Measurements from ENCODE around the gene SLC9A6.

DNA sequence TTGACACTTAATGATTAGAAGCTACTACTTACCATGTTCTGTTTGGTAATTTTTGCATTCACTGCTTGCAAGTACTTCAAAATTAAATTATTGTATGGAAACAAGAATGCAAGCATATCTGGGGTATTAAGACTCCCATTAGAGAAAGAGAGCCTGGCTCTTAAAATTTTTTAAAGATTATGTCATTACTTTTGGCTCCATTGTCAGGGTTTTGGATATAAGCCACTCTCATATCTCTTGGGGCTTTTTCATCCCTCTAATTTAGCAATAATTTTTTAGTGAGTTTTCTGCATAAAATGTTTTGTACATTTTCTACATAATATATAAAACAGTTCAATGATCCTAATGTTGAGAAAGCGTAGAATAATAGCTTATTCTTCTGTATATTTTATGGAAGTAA, 49.4 kb downstream of the SLC9A6 start:
- TF ChIP-seq, protein P1, sequence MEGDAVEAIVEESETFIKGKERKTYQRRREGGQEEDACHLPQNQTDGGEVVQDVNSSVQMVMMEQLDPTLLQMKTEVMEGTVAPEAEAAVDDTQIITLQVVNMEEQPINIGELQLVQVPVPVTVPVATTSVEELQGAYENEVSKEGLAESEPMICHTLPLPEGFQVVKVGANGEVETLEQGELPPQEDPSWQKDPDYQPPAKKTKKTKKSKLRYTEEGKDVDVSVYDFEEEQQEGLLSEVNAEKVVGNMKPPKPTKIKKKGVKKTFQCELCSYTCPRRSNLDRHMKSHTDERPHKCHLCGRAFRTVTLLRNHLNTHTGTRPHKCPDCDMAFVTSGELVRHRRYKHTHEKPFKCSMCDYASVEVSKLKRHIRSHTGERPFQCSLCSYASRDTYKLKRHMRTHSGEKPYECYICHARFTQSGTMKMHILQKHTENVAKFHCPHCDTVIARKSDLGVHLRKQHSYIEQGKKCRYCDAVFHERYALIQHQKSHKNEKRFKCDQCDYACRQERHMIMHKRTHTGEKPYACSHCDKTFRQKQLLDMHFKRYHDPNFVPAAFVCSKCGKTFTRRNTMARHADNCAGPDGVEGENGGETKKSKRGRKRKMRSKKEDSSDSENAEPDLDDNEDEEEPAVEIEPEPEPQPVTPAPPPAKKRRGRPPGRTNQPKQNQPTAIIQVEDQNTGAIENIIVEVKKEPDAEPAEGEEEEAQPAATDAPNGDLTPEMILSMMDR (IDR thresholded peaks at IDR 0.05): no peak
- TF ChIP-seq POLR2AphosphoS5 (IDR thresholded peaks at IDR 0.05): no peak

Measured in transverse colon (tissue), 4 donors.